SK-N-MC (cell line): ENCODE measurements around the gene BRCA2.

Experiments used
- DNase-seq: peaks from one replicate; pipeline ENCODE4 v3.0.0-alpha.2; 2011; ENCODE audit warnings: low read depth, low spot score
- H3K27ac ChIP-seq: fragments of 200-600 bp; sonication (generic); 2 replicates; pipeline ENCODE4 v1.5.1; 2016; ENCODE audit warnings: mixed run types
- H3K36me3 ChIP-seq: fragments of 200-600 bp; sonication (generic); 2 replicates; pipeline ENCODE4 v1.6.1; 2017; ENCODE audit warnings: antibody characterized with exemption, low read length, mixed read lengths; ENCODE audit not compliant: insufficient read depth
- H3K4me3 ChIP-seq: fragments of 200-600 bp; sonication (generic); 2 replicates; pipeline ENCODE4 v1.5.1; 2016
- H3K9ac ChIP-seq: fragments of 200-600 bp; sonication (generic); 2 replicates; pipeline ENCODE4 v1.8.0; 2017; ENCODE audit warnings: mixed run types, mixed read lengths; ENCODE audit not compliant: insufficient read length
- H3K9me3 ChIP-seq: fragments of 200-600 bp; sonication (generic); 2 replicates; pipeline ENCODE4 v1.6.1; 2017; ENCODE audit warnings: low read depth, mild to moderate bottlenecking, antibody characterized with exemption, low read length, moderate library complexity, mixed read lengths
- EZH2 ChIP-seq: fragments of 200-600 bp; sonication (generic); IDR thresholded peaks from one replicate; pipeline ENCODE4 v1.6.1; 2017; ENCODE audit warnings: antibody characterized with exemption
- FOXP2 ChIP-seq: optimal IDR thresholded peaks from 2 replicates; pipeline ENCODE3; 2011; ENCODE audit warnings: mild to moderate bottlenecking, moderate library complexity; ENCODE audit not compliant: insufficient read depth; ENCODE audit errors: extremely low read length, control extremely low read depth
- POLR2AphosphoS5 ChIP-seq: IDR thresholded peaks from 2 replicates; pipeline ENCODE4 v1.6.1; 2012; ENCODE audit warnings: mild to moderate bottlenecking, low read depth, low read length, borderline replicate concordance

BRCA2 gene

DNA sequence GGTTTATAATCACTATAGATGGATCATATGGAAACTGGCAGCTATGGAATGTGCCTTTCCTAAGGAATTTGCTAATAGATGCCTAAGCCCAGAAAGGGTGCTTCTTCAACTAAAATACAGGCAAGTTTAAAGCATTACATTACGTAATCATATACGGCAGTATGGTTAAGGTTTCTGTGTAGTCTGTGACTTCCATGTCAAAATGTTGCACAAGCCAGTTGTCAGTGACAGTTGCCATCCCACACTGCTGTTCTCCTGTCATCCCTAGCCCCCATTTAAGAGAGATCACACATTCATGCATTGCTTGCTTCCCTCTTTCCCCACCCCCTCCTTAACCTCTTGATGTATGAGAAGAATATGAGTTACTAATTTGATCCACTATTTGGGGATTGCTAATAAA, 47.3 kb downstream of the BRCA2 start:
- Histone ChIP-seq H3K36me3 (peaks cover 24% of the 10 kb centered on the region), H3K9me3 (no peaks in the 10 kb centered on the region), H3K27ac (no peak overlapping the region), H3K4me3 (no peak overlapping the region), H3K9ac (no peak overlapping the region)
- DNase-seq: no peak
- TF ChIP-seq EZH2: no peak
- TF ChIP-seq POLR2AphosphoS5: no peak
- no peak for TF ChIP-seq FOXP2

DNA sequence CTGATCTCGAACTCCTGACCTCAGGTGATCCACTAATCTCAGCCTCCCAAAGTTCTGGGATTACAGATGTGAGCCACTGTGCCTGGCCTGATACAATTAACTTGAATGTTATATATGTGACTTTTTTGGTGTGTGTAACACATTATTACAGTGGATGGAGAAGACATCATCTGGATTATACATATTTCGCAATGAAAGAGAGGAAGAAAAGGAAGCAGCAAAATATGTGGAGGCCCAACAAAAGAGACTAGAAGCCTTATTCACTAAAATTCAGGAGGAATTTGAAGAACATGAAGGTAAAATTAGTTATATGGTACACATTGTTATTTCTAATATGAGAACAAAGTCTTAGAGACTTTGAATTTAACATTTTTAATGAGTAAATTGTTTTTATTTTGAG, 55.5 kb downstream of the BRCA2 start:
- Histone ChIP-seq H3K9ac (no peak overlapping the region), H3K36me3 (peaks cover 47% of the 10 kb centered on the region), H3K9me3 (no peaks in the 10 kb centered on the region), H3K27ac (no peak overlapping the region), H3K4me3 (no peak overlapping the region)
- TF ChIP-seq EZH2 (no peak), FOXP2 (no peak), POLR2AphosphoS5 (no peak)
- DNase-seq: no peak

DNA sequence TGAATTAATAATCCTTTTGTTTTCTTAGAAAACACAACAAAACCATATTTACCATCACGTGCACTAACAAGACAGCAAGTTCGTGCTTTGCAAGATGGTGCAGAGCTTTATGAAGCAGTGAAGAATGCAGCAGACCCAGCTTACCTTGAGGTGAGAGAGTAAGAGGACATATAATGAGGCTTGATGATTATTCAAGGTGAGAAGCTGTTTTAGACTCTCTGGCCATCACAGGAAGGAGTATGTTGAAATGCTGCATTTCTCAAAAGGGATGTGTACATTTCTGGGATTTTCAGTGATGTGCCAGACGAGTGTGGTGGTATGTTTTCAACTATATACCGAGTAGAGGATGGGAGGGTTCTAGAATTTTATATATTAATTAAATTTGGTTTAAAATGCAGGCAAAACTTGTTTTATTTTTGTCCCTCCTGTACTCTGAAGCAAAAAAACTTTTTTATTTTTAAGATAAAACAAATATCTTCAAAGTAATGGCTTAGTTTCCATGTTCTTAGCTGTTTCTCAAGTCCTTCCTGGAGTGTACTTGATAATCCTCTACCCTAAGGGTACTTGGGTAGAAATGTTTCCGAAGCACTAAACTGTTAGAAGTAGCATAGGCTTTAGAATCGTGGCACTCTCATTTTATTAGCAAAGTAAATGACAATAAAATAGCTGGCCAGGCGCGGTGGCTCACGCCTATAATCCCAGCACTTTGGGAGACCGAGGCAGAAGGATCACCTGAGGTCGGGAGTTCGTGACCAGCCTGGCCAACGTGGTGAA, 61.5 kb downstream of the BRCA2 start:
- no peak overlapping the region for H3K27ac ChIP-seq
- no peak overlapping the region for H3K4me3 ChIP-seq
- no peak overlapping the region for H3K9ac ChIP-seq
- H3K36me3 ChIP-seq: peaks cover 61% of the 10 kb centered on the region
- DNase-seq: no peak
- TF ChIP-seq POLR2AphosphoS5 (no peak), EZH2 (no peak), FOXP2 (no peak)
- no peaks in the 10 kb centered on the region for H3K9me3 ChIP-seq

DNA sequence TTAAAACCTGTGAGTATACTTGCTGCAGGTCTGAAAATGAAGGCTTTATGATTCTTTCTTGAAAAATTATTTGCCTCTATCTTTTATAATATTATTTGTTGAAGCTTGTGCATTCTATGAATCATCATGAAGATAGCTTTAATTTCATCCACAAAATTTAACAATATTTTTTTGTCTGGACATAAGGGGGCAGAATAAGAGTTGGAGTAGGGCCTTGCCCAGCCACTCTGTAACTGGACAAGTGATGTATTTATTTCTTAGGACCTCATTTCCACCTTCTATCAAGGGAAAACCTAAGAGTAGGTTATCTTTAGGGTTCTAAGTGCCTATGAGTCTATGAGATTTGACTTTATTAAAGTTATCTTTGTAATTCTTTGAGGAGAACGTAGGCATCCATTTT, 62.7 kb downstream of the BRCA2 start:
- DNase-seq: no peak
- TF ChIP-seq FOXP2 (no peak), EZH2 (no peak), POLR2AphosphoS5 (no peak)

DNA sequence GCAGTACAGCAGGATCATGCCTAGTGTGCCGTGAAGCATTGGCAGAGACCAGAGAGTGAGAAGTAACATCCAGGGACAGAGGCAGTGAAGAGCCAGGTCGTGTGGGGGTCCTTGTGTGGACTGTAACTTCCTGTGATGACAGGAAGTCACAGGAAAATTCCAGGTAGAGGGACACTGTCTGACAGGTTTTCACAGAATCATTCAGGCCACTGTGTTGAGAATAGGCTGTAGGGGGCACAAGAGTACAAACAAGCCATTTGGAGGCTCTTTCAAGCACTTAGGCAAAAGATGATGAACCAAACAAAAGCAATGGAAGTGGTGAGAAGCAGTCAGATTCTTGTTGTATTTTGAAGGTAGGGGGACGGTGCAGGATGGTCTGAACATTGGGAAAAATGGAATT, 66.2 kb downstream of the BRCA2 start:
- no peak overlapping the region for H3K9ac ChIP-seq
- peaks cover 52% of the 10 kb centered on the region for H3K36me3 ChIP-seq
- H3K27ac ChIP-seq: no peak overlapping the region
- TF ChIP-seq EZH2: no peak
- TF ChIP-seq FOXP2: no peak
- no peak for TF ChIP-seq POLR2AphosphoS5
- no peak overlapping the region for H3K4me3 ChIP-seq
- no peak for DNase-seq
- H3K9me3 ChIP-seq: no peaks in the 10 kb centered on the region

More for the DNA sequence above, 62.7 kb downstream of the BRCA2 start:
- H3K9ac ChIP-seq: no peak overlapping the region
- H3K4me3 ChIP-seq: no peak overlapping the region
- H3K9me3 ChIP-seq: no peaks in the 10 kb centered on the region
- peaks cover 61% of the 10 kb centered on the region for H3K36me3 ChIP-seq
- H3K27ac ChIP-seq: no peak overlapping the region

DNA sequence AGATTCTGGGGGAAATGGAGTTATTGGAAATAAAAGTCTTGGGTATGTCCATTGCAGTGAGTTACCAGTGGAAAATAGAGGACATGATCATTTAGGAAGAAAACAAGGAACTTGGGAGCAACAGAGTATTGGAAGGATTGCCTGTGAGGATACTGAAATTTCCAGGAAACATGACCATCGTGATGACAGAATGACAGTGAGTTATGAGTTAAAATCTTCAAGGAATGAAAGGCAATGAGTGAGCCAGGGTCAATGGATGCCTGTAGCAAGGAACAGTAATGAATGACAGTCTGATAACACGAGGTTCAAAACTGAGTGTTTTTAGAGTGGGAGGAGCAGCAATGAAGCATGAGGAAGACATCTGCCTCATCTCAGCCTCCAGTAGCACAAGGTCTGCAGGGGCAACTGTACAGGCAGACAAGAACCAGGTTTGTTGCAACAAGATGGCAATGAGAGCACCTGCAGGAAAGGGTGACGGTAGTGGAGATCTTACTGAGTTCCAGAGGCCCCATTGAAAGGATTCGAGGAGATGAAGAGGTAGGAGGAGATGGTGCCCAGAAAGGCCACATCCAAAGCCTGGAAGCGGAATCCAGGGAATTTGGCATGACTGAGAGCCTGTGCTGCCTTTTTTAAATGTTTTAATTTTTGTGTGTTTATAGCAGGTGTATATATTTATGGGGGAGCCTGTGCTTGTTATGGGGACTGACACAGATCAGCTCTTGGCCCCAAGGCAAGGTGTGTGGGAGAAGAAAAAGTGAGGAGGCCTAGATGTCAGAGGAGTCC, 68.7 kb downstream of the BRCA2 start:
- Histone ChIP-seq H3K4me3 (no peak overlapping the region), H3K9ac (no peak overlapping the region), H3K36me3 (peaks cover 45% of the 10 kb centered on the region), H3K9me3 (no peaks in the 10 kb centered on the region), H3K27ac (no peak overlapping the region)
- no peak for TF ChIP-seq POLR2AphosphoS5
- no peak for TF ChIP-seq EZH2
- TF ChIP-seq FOXP2: no peak
- no peak for DNase-seq

DNA sequence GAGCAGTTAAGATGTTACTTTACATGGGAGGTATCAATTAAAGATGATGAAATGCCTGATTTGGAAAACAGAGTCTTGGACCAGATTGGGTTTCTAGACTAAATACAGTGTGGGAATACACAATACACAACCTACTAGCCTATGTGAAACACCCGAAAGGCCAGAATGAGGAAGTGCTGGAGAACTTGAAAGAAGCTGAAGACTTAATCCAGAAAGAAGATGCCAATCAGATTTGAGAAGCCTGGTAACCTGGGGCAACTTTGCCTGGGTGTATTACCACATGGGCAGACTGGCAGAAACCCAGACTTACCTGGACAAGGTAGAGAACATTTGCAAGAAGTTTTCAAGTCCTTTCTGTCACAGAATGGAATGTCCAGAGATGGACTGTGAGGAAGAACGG, 69.4 kb downstream of the BRCA2 start:
- no peak overlapping the region for H3K4me3 ChIP-seq
- H3K9me3 ChIP-seq: no peaks in the 10 kb centered on the region
- no peak for DNase-seq
- no peak overlapping the region for H3K9ac ChIP-seq
- H3K36me3 ChIP-seq: peaks cover 39% of the 10 kb centered on the region
- no peak overlapping the region for H3K27ac ChIP-seq
- no peak for TF ChIP-seq FOXP2
- no peak for TF ChIP-seq EZH2
- no peak for TF ChIP-seq POLR2AphosphoS5

DNA sequence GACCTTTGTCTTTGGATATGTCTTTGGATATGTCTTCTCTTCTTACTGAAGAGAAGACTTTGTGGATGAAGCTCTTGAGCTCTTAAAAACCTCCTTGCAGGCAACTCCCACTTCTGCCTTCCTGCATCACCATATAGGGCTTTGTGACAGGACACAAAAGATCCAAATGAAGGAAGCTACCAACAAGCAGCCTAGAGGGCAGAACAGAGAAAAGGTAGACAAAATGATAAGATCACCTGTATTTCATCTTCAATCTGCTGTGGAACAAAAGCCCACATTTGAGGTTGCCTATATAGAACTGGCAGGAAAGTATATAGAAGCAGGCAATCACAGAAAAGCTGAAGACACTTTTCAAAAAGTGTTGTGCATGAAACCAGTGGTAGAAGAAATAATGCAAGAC, 70.1 kb downstream of the BRCA2 start:
- no peak overlapping the region for H3K4me3 ChIP-seq
- H3K9ac ChIP-seq: no peak overlapping the region
- DNase-seq: no peak
- TF ChIP-seq POLR2AphosphoS5: no peak
- TF ChIP-seq FOXP2: no peak
- no peak for TF ChIP-seq EZH2
- peaks cover 36% of the 10 kb centered on the region for H3K36me3 ChIP-seq
- no peaks in the 10 kb centered on the region for H3K9me3 ChIP-seq
- no peak overlapping the region for H3K27ac ChIP-seq
